ENCODE results near the gene CAPN9.

The CAPN9 gene

GRCh38 chr1:230772457-230773395 is 25.5 kb downstream of the CAPN9 start:
- DNase-seq: peak in 2 of 3 donors; percentile 9 to 13

GRCh38 chr1:230773396-230774033 is 26.3 kb downstream of the CAPN9 start:
- no peak for DNase-seq

- DNase-seq: peak; percentile 8 to 22 (median 12)
Observed at GRCh38 chr1:230778916-230779590, 31.9 kb downstream of the CAPN9 start.

GRCh38 chr1:230781131-230781530 is 33.9 kb downstream of the CAPN9 start:
- DNase-seq: no peak

- no peak for DNase-seq
Observed at GRCh38 chr1:230781594-230781993, 34.4 kb downstream of the CAPN9 start.

GRCh38 chr1:230784163-230784562 is 37.0 kb downstream of the CAPN9 start:
- no peak for DNase-seq

- no peak for DNase-seq
Observed at GRCh38 chr1:230785636-230786384, 38.6 kb downstream of the CAPN9 start.

- DNase-seq: no peak
Observed at GRCh38 chr1:230786385-230786753, 39.2 kb downstream of the CAPN9 start.

- no peak for DNase-seq
Observed at GRCh38 chr1:230787471-230787870, 40.3 kb downstream of the CAPN9 start.

GRCh38 chr1:230788561-230789275 is 41.5 kb downstream of the CAPN9 start:
- DNase-seq: no peak

GRCh38 chr1:230790026-230790425 is 42.8 kb downstream of the CAPN9 start:
- no peak for DNase-seq

- no peak for DNase-seq
Observed at GRCh38 chr1:230791986-230792564, 44.9 kb downstream of the CAPN9 start.

GRCh38 chr1:230792691-230793462 is 45.7 kb downstream of the CAPN9 start:
- peak in 1 of 3 donors; percentile 5 for DNase-seq

- no peak for DNase-seq
Observed at GRCh38 chr1:230793463-230793745, 46.2 kb downstream of the CAPN9 start.

GRCh38 chr1:230794431-230794830 is 47.2 kb downstream of the CAPN9 start:
- DNase-seq: no peak

GRCh38 chr1:230794871-230795605 is 47.9 kb downstream of the CAPN9 start:
- no peak for DNase-seq

- DNase-seq: no peak
Observed at GRCh38 chr1:230796626-230797025, 49.4 kb downstream of the CAPN9 start.

- DNase-seq: no peak
Observed at GRCh38 chr1:230797376-230797920, 50.3 kb downstream of the CAPN9 start.

- peak; percentile 49 to 58 (median 55) for DNase-seq
Observed at GRCh38 chr1:230797942-230798365, 50.8 kb downstream of the CAPN9 start.

GRCh38 chr1:230798491-230798890 is 51.3 kb downstream of the CAPN9 start:
- no peak for DNase-seq

All from suppressor macrophage treated with lipopolysaccharide for 1 hour (primary cell).